Epidermal melanocyte (primary cell): ENCODE data around the gene LMO1.

Experiments used
- DNase-seq: peaks from one replicate; pipeline ENCODE4 v3.0.0; 2011; ENCODE audit warnings: low spot score; ENCODE audit not compliant: insufficient read length

The LMO1 gene

GRCh38 chr11:8249482-8249881 is 14.2 kb downstream of the LMO1 start:
- no peak for DNase-seq

DNA sequence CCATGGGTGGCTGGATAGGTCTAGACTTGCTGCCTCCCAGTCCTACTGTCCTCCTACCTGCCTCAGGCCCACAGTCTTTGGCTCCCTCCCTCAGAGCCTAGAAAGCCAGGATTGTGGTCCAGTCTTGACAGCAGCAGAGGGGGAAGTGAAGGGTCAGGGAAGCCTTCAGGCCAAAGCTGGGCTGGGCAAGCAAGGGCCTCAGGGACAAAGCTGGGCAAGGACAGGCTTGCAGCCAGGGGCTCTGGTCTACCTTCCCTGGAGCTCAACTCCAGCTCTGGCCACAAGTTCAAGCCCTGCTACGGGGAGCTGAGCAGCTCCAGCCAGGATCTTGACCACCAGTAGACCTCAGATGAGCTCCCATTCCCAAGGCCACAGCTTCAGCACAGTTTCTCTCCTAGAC is 14.9 kb downstream of the LMO1 start:
- no peak for DNase-seq

DNA sequence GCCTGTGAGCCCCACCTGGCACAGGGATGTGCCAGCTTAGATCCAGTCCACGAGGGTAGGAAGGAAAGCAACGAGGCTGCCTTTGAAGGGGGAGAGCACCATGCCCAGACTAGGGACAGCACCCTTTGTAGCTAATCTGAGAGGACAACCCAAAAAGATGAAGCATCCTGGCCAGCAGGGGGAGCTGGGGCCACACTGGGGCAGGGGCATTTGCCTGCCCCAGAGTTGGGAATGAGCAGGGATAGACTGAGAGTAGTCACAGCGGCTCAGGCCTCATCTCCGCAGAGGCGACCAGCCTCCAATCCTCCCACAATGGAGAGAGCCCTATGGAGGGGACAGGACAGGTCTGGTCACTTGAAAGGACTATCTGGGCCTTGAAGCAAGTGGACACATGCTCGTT is 16.4 kb downstream of the LMO1 start:
- DNase-seq = no peak

- DNase-seq = no peak
Observed at GRCh38 chr11:8243458-8243857, 20.2 kb downstream of the LMO1 start.

GRCh38 chr11:8242499-8243280 is 21.0 kb downstream of the LMO1 start:
- DNase-seq = no peak

- no peak for DNase-seq
Observed at GRCh38 chr11:8242118-8242475, 21.6 kb downstream of the LMO1 start.

DNA sequence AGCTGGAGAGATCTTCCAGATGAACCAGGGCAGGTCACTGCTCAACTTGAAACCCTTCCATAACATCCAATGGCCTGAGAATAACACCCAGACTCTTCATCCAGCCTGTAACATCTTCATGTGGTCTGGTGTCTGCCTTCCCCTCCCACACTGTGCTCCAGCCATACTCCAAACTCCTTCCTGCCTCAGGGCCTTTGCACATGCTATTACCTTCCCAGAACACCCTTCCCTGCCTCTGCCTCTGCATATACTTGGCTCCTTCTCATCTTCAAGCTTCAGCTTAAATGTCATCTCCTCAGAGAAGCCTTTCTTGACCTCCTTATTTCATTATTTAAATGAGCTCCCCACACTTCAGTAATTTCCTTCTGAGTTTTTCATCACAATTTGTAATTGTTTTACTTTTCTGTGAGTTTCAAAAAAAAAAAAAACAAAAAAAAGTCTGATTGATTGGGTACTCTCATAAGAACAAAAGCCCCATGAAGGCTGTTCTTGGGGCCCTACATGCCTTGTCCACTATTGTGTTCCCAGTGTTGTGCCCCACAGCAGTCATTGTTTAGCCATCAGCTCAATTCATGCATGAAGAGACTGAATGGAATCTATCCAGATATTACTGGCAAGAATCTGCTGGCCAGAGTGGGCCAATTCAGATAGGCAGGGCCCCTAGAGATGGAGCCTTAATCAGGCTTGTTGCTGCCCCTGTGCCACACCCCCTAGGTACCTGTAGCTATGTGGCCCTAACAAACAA is 22.1 kb downstream of the LMO1 start:
- no peak for DNase-seq

- no peak for DNase-seq
Observed at GRCh38 chr11:8239536-8240228, 24.0 kb downstream of the LMO1 start.

DNA sequence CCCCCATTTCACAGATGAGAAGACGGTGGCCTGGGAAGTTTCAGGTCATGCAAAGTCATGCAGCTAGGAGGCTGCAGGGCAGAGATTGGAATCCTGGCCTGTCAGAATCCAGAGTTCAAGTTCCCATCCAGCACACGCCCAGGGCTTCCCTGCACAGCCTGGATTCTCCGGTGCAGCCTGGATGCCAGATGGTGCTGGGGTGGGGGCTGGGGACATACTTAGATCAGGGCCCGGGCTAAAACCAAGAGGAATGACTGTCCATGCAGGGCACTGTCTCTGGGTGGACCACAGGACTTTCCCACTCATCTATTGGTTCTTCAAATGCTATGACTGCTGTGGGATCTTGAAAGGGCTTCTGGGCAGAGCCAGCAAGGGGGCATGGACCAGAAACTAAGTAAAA is 24.6 kb downstream of the LMO1 start:
- no peak for DNase-seq

DNA sequence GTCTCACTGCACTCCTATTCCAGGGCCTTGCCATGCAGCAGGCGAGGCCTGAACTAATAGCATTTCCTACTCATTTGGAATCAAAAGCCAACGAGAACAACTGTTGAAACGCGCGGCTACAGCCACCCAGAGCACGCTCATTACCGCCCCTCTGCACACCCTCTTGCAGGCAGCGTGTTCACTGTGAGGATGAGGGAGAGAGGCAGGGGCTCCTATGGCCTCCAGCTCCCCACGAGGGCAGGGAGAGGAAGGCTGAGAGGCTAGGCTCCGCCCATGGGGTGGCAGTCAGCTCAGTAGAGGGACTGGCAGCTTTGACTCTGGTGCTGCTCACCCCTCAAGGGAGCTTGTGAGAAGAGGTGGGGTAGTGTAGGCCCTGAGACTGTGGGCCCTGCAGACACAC is 26.2 kb downstream of the LMO1 start:
- no peak for DNase-seq

DNA sequence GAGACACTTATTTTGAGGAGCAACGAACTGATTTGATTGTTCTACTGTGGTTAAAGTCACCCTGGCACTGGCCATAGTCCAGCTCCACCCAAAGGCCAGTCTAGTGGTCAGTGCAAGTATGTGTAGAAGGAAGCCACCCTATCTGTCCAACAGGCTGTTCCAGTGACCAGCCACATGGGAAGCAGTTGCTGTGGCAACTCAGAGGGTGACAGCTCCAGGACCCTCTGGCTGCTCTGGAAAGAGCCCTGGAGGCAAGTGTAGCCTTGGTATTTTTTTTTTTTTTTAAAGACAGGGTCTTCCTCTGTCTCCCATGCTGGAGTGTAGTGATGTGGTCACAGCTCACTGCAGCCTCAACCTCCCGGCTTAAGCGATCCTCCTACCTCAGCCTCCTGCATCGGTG is 27.8 kb downstream of the LMO1 start:
- no peak for DNase-seq

GRCh38 chr11:8234910-8235309 is 28.8 kb downstream of the LMO1 start:
- DNase-seq = no peak

- no peak for DNase-seq
Observed at GRCh38 chr11:8234425-8234821, 29.3 kb downstream of the LMO1 start.

- DNase-seq = no peak
Observed at GRCh38 chr11:8233691-8234424, 29.8 kb downstream of the LMO1 start.

DNA sequence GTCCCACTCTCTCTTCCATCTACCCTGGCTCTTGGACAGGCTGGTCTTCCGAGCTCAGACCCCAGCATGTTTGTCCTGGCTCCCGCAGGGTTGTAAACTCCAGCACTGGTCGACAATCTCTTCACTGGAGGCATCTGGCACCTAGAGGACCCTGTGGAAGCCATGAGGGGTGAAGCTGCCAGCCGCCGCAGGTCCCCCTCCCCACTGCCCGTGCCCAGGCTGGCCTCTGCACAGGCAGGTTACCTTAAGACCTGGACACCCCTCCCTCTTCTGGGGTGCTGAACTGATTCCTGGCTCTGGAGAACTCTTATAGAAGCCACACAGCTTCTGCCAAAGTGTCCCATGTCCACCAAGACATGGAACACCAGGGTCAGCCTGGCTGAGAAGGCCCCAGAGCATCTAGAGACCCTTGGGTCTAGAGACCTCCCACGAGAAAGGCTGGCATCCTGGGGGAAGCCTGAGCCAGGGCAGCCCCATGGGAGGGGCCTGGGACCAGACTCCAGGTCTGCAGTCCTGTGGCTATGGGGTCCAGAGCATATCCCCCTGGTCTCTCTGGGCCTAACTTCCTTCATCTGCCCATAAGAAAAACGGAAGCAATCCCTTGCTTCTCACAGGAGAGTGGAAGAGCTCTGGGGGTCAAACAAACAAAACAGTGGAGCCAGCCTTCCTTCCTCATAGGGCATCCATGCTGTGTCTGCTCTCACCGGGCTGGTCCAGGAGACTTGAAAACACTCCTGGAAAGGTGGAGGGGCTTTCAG is 30.6 kb downstream of the LMO1 start:
- DNase-seq = no peak

DNA sequence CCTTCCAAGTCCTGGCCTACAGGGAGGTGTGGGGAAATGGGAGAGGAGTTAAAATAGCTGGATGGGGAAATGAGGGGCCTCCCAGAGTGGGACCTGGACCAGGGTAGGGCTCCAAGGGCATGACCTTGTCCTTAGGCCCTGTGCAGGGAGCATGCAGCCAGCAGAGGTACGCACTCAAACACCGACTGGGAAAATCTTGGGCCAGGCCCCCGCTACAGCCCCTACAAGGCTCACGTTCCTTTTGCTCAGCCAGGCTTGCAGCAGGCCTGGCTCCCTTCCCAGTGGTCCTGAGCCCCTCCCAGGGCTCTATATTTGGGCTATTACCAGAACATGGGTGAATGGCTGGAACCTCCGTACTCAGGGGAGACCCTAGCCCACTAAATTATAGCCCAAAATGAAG is 31.3 kb downstream of the LMO1 start:
- DNase-seq = no peak

DNA sequence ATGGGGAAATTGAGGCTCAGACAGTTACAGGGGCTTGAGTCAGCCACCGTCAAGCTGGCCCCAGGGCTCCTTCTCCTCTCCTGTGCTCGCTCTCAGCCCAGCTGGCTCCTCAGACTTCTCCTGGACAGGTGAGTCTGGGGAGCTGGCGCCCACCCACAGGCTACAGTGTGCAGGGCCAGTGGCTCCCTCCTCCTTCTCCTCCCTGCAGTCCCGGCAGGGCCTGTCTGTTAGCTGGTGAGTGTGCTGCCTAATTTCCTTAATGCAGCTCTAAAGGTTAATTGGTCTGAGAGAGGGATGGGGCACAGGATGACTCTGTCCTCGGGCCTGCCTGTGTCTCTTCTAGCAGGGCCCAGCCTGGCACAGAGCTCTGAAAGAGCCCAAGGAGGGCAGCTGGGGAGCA is 31.7 kb downstream of the LMO1 start:
- no peak for DNase-seq

DNA sequence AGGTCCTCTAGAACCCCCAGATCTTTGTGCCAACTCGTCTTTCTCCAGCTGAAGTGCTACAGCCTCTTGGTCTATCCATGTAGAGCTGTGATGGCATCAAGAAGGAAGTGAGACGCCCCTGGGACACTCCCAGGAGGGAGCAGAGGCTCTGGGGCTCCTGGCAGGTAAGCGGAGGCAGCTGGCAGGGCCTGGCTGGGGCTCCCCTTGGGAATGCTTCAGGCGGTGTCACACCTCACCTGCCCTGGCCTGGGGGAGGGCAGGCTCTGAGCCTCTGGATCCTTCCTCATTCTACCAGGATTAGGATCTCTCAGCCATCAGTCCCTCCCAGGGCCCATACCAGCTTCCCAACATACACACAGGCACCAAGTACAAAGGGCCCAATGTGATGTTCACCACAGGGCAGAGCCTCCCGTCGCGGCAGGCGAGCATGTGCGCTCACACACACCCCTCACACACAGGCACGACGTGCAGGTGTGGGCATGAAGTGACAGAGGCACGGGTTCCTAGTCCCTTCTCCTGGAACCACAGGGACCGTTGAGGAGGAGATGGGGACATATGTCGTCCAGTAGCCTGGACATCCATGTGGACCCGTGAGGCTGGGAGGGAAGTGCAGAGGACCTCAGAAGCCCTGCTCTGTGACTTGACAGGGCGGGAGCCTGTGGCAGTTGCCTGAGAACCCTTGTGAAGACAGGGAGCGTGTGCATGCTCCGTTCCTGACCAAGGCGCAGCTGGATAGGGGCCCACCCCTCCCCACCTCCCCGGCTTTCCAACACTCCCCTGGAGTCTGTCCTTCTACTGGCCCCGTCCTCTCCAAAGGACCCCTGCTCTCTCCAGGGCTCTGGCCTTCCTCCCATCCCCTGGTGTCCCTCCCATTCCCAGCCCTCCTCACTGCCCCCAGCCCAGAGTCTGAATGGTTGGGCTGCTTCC is 32.5 kb downstream of the LMO1 start:
- DNase-seq = no peak

DNA sequence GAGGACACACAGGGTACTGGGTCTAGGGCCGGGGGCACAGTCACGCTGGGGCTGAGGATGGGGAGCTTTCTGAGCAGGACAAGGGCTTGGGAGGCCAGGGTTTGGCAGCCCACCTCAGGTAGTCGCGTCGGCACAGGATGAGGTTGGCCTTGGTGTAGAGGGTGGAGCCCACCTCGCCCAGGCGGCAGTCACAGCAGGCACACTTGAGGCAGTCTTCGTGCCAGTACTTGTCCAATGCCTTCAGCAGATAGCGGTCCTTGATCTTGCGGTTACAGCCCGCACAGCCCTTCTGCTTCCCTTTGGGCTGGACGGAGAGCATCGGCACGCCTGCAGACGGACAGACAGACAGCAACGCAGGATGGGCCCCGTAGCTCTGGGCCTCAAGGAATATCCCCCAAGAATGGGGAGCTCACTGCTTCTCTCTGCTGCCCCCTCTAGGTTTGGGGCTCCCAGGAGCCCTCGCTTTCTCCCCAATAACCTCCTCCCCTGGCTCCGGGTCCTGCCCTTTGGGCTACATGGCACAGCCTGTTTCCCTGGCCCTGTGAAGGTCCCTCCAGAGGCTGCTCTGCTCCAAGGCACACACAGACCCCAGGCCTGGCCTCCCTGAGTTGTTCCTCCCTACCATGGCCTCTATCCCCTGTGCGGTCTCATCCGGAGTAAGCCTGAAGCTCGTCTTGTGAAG is 33.4 kb downstream of the LMO1 start:
- DNase-seq = no peak
